Thyroid gland (tissue), 4 donors: Measurements from ENCODE around the gene PLXNC1. TPM values are rescaled to one million over a fixed set of nuclear protein-coding genes. Genes with fewer than 3 reads are reported as not detected.

Source experiments
- DNase-seq, 2 donors: peaks; one replicate each; pipeline ENCODE4 v3.0.0-alpha.2; 2019
- H3K27ac ChIP-seq, 3 donors: fragments of 200-600 bp; sonication (generic); 1 replicate in 2 of 3; 2 replicates in 1 of 3; pipeline ENCODE4 v1.5.1; 2016 to 2019; ENCODE audit warnings: mild to moderate bottlenecking in 1 of 3, moderate library complexity in 1 of 3
- H3K27me3 ChIP-seq: fragments of 200-600 bp; sonication (generic); one replicate; pipeline ENCODE4 v1.5.1; 2019
- H3K36me3 ChIP-seq, 2 donors: fragments of 200-600 bp; sonication (generic); one replicate each; pipeline ENCODE4 v1.5.1; 2016 to 2019
- H3K4me1 ChIP-seq, 2 donors: fragments of 200-600 bp; sonication (generic); one replicate each; pipeline ENCODE4 v1.5.1; 2017 to 2019
- H3K4me3 ChIP-seq, 3 donors: fragments of 200-600 bp; sonication (generic); replicated peaks in 1 of 3; 1 replicate in 2 of 3; 2 replicates in 1 of 3; pipeline ENCODE4 v1.5.1; 2016; ENCODE audit warnings: mild to moderate bottlenecking in 1 of 3
- H3K9me3 ChIP-seq: fragments of 200-600 bp; sonication (generic); one replicate; pipeline ENCODE4 v1.5.1; 2017
- POLR2A ChIP-seq, 2 donors: fragments of 450-650 bp; IDR thresholded peaks; one replicate each; pipeline ENCODE4 v1.6.1; 2017; ENCODE audit warnings: antibody characterized with exemption in 2 of 2, mild to moderate bottlenecking in 2 of 2, moderate library complexity in 1 of 2
- WGBS, 2 donors: methylation state at CpG; one replicate each; pipeline ENCODE4 v1.1.5; 2017; 5-methylcytosine and 5-hydroxymethylcytosine counted together
- intact Hi-C: fragments of 100-400 bp; cut with DNase I; formaldehyde crosslinking; loops from one replicate; pipeline ENCODE4 v1.15.1; 2023
- total RNA-seq, 4 donors: library from RNA; depleted of rRNA; stranded (reverse); fragments of >200 nt; gene quantifications; one replicate each; pipeline ENCODE4 v1.2.3, GENCODE V29; 2016
- TF ChIP-seq, protein P1 (sequence below), 6 experiments: fragments of 200-600 bp in 3 of 6; fragments of 450-650 bp in 3 of 6; sonication (generic) in 3 of 6; IDR thresholded peaks; one replicate each; pipeline ENCODE4 v1.5.1; 2016 to 2019; ENCODE audit warnings: antibody characterized with exemption in 6 of 6, mild to moderate bottlenecking in 2 of 6, inconsistent platforms in 1 of 6, moderate library complexity in 1 of 6

Gene PLXNC1
- total RNA-seq, 4 donors from 2014 or later: 4.5 to 7.2 (median 5.1) TPM

- TF ChIP-seq, protein P1, sequence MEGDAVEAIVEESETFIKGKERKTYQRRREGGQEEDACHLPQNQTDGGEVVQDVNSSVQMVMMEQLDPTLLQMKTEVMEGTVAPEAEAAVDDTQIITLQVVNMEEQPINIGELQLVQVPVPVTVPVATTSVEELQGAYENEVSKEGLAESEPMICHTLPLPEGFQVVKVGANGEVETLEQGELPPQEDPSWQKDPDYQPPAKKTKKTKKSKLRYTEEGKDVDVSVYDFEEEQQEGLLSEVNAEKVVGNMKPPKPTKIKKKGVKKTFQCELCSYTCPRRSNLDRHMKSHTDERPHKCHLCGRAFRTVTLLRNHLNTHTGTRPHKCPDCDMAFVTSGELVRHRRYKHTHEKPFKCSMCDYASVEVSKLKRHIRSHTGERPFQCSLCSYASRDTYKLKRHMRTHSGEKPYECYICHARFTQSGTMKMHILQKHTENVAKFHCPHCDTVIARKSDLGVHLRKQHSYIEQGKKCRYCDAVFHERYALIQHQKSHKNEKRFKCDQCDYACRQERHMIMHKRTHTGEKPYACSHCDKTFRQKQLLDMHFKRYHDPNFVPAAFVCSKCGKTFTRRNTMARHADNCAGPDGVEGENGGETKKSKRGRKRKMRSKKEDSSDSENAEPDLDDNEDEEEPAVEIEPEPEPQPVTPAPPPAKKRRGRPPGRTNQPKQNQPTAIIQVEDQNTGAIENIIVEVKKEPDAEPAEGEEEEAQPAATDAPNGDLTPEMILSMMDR (IDR thresholded peaks at IDR 0.05): no peak
- TF ChIP-seq POLR2A (IDR thresholded peaks at IDR 0.05): no peak
- DNase-seq: no peak
- no peaks in the 10 kb centered on the region for H3K36me3 ChIP-seq
- intact Hi-C loops: no loop called here
- no peaks in the 10 kb centered on the region for H3K27me3 ChIP-seq
- 88 to 94% methylated on average over 8 to 9 of the region's 9 CpGs for WGBS, 2 donors
- no peak overlapping the region for H3K27ac ChIP-seq
- no peak overlapping the region for H3K4me3 ChIP-seq
- peaks cover 17 to 23% of the 10 kb centered on the region in 2 donors for H3K4me1 ChIP-seq
- H3K9me3 ChIP-seq: no peaks in the 10 kb centered on the region
These were observed 129.1 kb downstream of the PLXNC1 start for GRCh38 chr12:94277426-94278000.

- no peak overlapping the region for H3K4me3 ChIP-seq
- intact Hi-C loops: no loop called here
- no peak for TF ChIP-seq POLR2A (IDR thresholded peaks at IDR 0.05)
- TF ChIP-seq, protein P1 (IDR thresholded peaks at IDR 0.05): no peak
- H3K27me3 ChIP-seq: no peaks in the 10 kb centered on the region
- WGBS, 2 donors: 91 to 98% methylated on average over 7 of the region's 7 CpGs
- peaks cover 24 to 32% of the 10 kb centered on the region in 2 donors for H3K4me1 ChIP-seq
- no peaks in the 10 kb centered on the region for H3K36me3 ChIP-seq
- DNase-seq: no peak
- no peaks in the 10 kb centered on the region for H3K9me3 ChIP-seq
- H3K27ac ChIP-seq: no peak overlapping the region
These were observed 131.7 kb downstream of the PLXNC1 start for GRCh38 chr12:94280063-94280462.

DNA sequence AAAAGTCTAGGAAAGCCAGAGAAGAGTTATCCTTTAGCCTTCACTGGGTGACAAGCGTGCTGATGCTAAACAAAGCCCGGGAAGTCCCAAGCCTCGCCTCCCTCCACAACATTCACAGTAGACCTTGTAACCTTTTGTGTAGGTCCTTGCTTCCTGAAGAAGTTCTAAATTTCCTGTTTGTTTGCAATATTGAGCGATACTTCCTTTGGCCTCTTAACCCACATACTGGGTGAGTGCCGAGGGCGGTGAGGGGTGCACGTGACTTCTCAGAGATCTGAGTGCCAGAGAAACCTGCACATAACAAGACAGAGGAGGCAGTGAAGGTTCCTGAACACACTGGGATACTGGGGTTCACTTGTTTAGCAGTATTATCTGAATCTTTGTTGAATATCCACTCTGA is 134.3 kb downstream of the PLXNC1 start:
- H3K27ac ChIP-seq: peak overlapping the region in 1 of 3 donors; percentile 57
- peaks cover 24 to 41% of the 10 kb centered on the region in 2 donors for H3K4me1 ChIP-seq
- WGBS, 2 donors: 24 to 28% methylated on average over 7 of the region's 7 CpGs
- TF ChIP-seq, protein P1 (IDR thresholded peaks at IDR 0.05): no peak
- no peak for TF ChIP-seq POLR2A (IDR thresholded peaks at IDR 0.05)
- intact Hi-C loops: no loop called here
- no peaks in the 10 kb centered on the region for H3K9me3 ChIP-seq
- no peak overlapping the region for H3K4me3 ChIP-seq
- peak; percentile 78 to 79 for DNase-seq
- no peaks in the 10 kb centered on the region for H3K27me3 ChIP-seq
- H3K36me3 ChIP-seq: no peaks in the 10 kb centered on the region

GRCh38 chr12:94284046-94284445 is 135.7 kb downstream of the PLXNC1 start:
- no peak for DNase-seq
- H3K27ac ChIP-seq: no peak overlapping the region
- 100% methylated on average over 1 of the region's 1 CpG for WGBS, 2 donors
- no peaks in the 10 kb centered on the region for H3K36me3 ChIP-seq
- TF ChIP-seq, protein P1 (IDR thresholded peaks at IDR 0.05): no peak
- TF ChIP-seq POLR2A (IDR thresholded peaks at IDR 0.05): no peak
- H3K27me3 ChIP-seq: no peaks in the 10 kb centered on the region
- intact Hi-C loops: no loop called here
- H3K9me3 ChIP-seq: no peaks in the 10 kb centered on the region
- peaks cover 17 to 39% of the 10 kb centered on the region in 2 donors for H3K4me1 ChIP-seq
- no peak overlapping the region for H3K4me3 ChIP-seq

GRCh38 chr12:94284859-94285258 is 136.5 kb downstream of the PLXNC1 start:
- no peaks in the 10 kb centered on the region for H3K9me3 ChIP-seq
- intact Hi-C loops: no loop called here
- no peak overlapping the region for H3K4me3 ChIP-seq
- H3K27ac ChIP-seq: no peak overlapping the region
- peaks cover 25 to 47% of the 10 kb centered on the region in 2 donors for H3K4me1 ChIP-seq
- no peaks in the 10 kb centered on the region for H3K27me3 ChIP-seq
- no peak for DNase-seq
- TF ChIP-seq POLR2A (IDR thresholded peaks at IDR 0.05): no peak
- TF ChIP-seq, protein P1 (IDR thresholded peaks at IDR 0.05): no peak
- 85 to 91% methylated on average over 2 of the region's 2 CpGs for WGBS, 2 donors
- H3K36me3 ChIP-seq: no peaks in the 10 kb centered on the region
